HCT116 (cell line): Measurements from ENCODE around the gene MANBA.

ENCODE experiments used
- CTCF ChIP-seq, 3 experiments: fragments of 200-600 bp in 1 of 3; sonication (generic) in 1 of 3; IDR thresholded peaks in 2 of 3; conservative IDR thresholded peaks in 1 of 3; 2 replicates each; pipeline ENCODE4 v1.5.1; 2012 to 2017; ENCODE audit warnings: low read depth in 2 of 3, low read length in 2 of 3, antibody characterized with exemption in 1 of 3, borderline replicate concordance in 1 of 3, control low read depth in 1 of 3, mild to moderate bottlenecking in 1 of 3, mixed read lengths in 1 of 3, mixed run types in 1 of 3, moderate library complexity in 1 of 3; ENCODE audit not compliant: insufficient read depth in 1 of 3
- EZH2 ChIP-seq: fragments of 200-600 bp; sonication (generic); IDR thresholded peaks from 2 replicates; pipeline ENCODE4 v1.6.1; 2017; ENCODE audit warnings: antibody characterized with exemption, mixed run types
- JUND ChIP-seq: IDR thresholded peaks from 2 replicates; pipeline ENCODE4 v1.6.1; 2012
- POLR2A ChIP-seq: IDR thresholded peaks from 2 replicates; pipeline ENCODE4 v1.7.0; 2011; ENCODE audit warnings: borderline replicate concordance; ENCODE audit not compliant: insufficient read depth, insufficient read length; ENCODE audit errors: extremely low read depth
- POLR2AphosphoS5 ChIP-seq: IDR thresholded peaks from 2 replicates; pipeline ENCODE4 v1.6.1; 2011; ENCODE audit warnings: mild to moderate bottlenecking, low read depth, low read length, moderate library complexity
- RAD21 ChIP-seq: IDR thresholded peaks from 2 replicates; pipeline ENCODE4 v1.6.1; 2012; ENCODE audit warnings: low read depth, mild to moderate bottlenecking
- TF ChIP-seq, protein P1 (sequence below): IDR thresholded peaks from 2 replicates; pipeline ENCODE4 v1.6.1; 2012
- TF ChIP-seq, protein P2 (sequence below): IDR thresholded peaks from 2 replicates; pipeline ENCODE4 v1.6.1; 2011; ENCODE audit warnings: mild to moderate bottlenecking, low read length, moderate library complexity; ENCODE audit not compliant: insufficient replicate concordance; ENCODE audit errors: extremely low read depth

DNA sequence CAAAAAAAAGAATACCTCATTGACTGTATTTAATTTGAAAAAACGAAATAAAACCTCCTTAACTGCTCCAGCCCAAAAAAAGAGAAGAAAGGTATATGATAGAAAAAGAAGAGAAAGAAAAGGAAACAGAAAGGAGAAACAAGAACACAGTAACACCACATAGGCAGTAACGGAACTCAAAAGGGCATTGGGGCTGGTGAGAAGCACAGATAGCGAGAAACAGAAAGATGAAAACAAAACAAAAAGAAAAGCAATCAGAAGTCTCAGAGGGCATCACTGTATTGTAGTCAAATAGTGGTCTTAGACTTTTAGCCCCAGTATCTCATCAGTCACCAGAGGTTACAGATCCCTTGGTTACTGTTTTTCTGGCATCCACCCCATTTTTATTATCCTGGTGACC lies 171.0 kb downstream of the MANBA start:
- TF ChIP-seq CTCF (IDR thresholded peaks at IDR 0.05 in 2 of 3, conservative IDR thresholded peaks at IDR 0.05 in 1 of 3; ENCODE audit: borderline replicate concordance in 1 of 3, insufficient read depth in 1 of 3, low read depth in 2 of 3, low read length in 2 of 3) (no peak), RAD21 (no peak), EZH2 (no peak), POLR2A (no peak), POLR2AphosphoS5 (no peak), JUND (no peak)
- TF ChIP-seq, protein P1, sequence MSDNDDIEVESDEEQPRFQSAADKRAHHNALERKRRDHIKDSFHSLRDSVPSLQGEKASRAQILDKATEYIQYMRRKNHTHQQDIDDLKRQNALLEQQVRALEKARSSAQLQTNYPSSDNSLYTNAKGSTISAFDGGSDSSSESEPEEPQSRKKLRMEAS = no peak
- TF ChIP-seq, protein P2, sequence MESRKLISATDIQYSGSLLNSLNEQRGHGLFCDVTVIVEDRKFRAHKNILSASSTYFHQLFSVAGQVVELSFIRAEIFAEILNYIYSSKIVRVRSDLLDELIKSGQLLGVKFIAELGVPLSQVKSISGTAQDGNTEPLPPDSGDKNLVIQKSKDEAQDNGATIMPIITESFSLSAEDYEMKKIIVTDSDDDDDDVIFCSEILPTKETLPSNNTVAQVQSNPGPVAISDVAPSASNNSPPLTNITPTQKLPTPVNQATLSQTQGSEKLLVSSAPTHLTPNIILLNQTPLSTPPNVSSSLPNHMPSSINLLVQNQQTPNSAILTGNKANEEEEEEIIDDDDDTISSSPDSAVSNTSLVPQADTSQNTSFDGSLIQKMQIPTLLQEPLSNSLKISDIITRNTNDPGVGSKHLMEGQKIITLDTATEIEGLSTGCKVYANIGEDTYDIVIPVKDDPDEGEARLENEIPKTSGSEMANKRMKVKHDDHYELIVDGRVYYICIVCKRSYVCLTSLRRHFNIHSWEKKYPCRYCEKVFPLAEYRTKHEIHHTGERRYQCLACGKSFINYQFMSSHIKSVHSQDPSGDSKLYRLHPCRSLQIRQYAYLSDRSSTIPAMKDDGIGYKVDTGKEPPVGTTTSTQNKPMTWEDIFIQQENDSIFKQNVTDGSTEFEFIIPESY = no peak
